ENCODE data around the gene KIF18B.
"Not testable (repeated sequence)": the region's sequence is repeated elsewhere in the genome, so short reads cannot be mapped to it uniquely, and the experiment has no call there.

KIF18B gene

DNA sequence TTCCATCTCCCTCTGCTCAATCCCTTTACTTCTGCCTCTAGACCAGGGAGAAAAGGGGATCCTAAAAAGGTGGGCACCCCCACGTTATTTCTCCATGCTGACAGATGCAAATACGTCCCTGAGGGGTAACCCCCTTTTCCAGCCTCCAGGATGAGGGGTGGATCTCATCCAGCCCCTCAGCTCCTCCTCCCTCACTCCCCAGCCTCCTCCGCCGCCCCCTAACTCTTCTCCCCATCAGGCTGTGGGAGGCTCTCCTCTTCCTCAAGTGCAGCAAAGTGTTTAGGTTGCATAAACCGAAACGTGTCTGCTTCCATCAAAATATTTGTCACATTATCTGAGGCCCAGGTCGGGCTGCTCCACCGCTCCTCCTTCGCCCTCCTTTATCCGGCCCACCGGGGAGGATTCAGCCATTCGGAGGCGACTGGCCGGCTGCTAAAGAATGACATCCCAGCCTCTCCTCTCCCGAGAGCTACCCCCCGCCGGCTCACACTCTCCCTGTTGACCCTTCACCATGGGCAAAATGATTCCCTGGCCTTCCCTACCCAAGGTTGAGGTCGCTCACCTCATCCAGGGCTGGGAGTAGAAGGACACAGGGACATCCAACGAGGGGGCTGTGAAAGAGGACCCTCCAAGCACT lies 21.7 kb upstream of the KIF18B start:
- no peak for DNase-seq (ENCODE audit: low read depth in 2 of 2)

DNA sequence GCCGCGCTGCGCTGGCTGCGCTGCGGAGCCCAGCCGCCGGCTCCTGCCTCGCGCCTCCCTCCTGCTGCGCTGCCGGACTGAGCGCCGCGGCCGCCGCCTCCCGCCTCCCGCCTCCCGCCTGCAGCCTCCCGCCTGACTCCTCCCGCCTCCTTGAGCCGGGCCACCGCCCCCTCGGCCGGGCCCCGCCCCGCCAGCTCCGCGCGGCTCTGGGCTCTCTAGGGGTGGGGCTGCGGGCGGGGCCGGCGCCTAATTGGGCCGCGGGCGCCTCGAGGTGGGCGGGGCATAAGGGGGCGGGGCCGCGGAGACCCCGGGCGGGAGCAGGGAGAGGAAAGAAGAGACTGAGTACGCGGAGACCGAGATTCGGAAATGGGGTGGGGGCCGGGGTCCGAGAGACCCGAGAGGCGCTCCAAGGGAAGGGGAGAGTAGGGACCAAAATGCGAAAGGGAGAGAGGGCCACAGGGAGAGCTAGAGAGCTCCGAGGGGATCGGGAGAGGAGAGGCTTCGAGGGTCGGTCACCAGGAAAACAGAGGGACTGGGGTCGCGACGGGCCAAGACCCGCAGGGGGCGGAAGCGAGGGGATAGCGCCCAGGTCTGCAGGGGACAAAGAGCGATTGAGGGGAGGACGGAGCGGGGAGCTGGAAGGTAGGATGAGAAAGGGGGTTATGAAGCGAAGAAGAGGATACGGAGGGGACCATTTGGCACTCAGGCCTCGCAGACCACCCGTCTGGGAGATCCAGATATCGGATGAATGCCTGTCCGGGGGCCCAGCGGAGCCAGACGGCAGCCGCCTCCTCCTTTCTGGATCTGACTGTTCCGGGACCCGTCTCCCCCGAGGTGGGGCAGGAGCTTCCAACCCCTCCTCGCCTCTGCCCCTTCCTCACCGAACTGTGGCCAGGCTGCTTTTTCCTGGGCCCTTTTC lies 20.9 kb upstream of the KIF18B start, which contains the start of gene C1QL1:
C1QL1 (minus strand) TSS at position 79 of the 919 bp plus-strand sequence. CDS start 255 bp downstream, outside the sequence.
- peak; percentile 70 to 72 for DNase-seq (ENCODE audit: low read depth in 2 of 2)

DNA sequence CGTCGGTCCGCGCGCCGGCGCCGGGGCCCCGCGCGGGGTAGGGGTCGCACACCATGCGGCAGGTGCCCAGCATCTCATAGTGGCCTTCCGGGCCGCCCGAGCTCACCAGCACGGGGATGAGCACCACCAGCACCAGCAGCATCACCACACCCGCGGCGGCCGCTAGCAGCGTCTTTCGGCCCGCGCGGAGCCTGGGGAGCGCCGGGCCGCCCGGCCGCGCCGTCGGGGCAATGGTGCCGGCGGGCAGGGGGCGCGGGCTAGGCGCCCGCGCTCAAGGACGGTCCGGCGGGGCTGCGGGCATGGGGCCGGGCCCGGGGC lies 20.3 kb upstream of the KIF18B start:
- no peak for DNase-seq (ENCODE audit: low read depth in 2 of 2)

DNA sequence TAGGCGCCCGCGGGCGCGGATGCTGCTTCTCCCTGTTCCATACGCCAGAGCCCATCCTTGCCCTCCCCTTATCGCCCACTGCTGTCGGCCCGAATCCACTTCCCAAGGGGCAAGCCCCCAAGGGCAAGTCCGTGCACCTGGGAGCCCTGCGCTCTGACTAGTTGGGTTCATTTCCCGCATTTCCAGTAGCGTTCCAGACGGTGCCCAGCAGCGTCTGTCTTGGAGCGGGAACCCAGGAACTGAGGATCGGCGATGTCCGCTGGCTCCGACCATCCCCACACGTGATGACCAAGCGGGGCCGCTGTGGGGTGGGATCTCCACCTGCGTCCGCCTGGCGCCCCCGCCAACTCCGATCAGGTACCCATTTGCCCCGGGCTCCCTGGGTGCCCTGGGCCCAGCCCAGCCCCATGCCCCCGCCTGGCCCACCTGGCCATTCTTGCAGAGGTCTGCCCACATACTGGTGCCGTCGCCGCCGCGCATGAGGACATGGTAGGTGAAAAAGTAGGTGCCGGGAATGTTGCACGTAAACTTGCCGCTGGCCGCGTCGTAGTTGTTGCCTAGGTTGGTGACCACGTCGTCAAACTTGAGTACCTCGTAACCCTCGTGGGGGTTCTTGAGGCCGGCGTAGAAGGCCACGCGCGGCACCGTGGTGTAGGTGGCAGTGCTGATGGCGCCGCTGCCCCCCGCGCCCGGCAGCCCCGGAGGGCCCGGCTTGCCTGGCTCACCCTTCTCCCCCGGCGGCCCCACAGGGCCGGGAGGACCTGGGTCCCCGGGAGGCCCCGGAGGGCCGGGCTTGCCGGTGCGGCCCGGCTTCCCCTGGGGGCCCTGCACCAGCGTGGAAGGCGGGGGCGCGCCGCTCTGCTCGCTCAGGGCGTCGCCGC lies 19.7 kb upstream of the KIF18B start:
- DNase-seq (ENCODE audit: low read depth in 2 of 2), result no peak

DNA sequence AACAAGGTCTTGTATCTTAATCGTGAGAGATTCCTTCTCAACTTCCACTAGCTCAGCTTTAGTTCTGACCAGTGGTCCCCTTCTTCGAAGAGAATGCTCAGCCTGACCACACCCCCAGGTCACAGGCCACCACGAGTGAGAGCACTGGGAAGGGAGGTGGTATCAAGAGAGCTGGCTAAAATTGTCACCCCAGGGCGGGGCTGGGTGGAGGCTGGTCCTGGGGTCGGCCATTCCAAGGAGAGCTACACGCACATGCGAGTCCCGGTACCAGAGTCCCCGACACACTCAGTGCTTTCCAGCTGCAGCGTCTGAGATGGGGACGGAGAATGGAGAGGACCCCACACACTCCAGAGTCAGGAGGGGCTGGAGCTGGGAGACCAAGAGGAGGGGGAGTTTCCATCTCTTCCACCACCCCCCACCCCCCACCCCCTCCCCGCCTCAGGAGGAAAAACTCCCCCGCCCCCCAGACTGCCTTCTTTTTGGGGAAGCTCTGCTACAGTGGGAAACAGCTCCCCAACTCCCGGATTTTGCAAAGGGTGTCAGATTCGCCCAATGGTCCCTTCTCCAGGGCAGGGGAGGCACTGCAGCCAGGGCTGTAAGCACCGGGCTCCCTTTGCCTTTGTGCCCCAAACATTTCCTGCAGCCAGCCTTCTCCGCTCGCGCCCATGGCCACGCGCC lies 18.9 kb upstream of the KIF18B start:
- no peak for DNase-seq (ENCODE audit: low read depth in 2 of 2)

DNA sequence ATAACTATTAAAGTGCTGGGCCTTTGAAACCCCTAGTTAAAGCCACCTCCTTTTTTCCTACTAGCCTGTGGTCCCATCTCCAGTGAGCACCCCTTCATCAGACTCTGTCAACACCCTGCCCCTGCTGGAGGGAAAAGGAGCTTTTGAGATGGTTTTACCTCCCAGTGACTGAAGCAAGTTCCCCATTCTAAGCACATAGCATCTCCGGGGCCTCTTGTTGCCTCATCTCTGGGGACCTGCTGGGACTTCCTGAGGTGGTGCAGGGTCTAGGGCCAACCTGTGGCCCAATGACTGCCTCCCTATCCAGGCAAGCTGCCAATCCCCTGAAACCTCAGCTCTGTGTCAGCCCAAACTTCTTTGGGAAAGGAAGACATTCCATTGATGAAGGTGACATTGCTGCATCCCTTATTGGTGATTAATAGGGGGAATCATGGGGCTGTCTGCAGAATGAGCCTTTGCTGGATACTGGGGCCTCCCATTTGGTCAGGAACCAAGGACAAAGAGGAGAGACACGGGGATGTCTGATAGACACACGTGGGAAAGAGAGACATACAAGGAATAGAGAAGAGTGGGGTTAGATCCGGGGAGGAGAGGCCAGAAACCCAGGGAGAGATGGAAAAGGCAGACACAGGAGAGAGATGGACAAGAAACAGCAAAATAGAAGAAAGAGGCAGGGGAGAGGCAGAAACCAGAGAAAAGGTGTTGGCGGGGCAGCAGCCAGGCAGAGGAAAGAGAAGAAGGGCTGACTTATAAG lies 18.1 kb upstream of the KIF18B start:
- no peak for DNase-seq (ENCODE audit: low read depth in 2 of 2)

DNA sequence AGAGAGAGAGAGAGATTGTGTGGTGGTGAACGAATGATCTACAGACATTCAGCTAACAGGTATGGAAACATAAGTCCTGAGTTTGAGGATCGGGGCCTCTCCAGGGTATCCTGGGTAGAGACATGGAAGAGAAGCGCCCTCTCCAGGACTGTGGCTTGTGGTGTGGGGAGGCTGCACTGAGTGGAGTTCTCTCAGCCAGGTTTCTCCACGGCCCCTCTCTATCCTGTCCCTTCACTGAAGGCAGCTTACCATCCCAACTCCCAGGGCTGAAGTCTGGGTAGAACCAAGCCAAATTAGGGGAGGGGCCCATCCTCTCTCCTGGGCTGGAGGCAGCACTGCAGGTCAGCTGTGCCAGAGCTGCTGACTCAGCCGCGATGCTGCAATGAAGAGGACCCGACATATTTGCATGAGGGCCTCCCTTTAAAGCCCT lies 14.4 kb upstream of the KIF18B start:
- no peak for DNase-seq (ENCODE audit: low read depth in 2 of 2)

DNA sequence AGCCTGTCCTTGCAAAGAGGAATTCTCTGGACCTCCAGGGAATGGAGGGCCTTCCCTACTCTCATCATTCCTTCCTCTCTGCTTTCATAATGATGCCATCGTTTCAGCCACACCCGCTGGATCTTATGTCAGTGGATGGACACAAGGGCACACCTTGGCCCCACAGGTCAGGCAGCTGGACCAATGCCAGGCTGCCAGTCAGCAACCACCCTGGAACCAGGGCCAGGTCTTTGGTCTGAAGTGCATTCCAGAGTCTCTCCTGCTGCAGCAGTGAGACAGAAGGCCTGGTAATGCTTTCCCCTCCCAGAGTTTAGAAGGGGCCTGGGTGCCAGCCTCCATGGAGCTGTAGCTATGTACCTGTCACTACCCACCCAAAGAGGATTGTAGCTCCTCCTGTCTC lies 13.1 kb upstream of the KIF18B start:
- DNase-seq (ENCODE audit: low read depth in 2 of 2), result no peak

DNA sequence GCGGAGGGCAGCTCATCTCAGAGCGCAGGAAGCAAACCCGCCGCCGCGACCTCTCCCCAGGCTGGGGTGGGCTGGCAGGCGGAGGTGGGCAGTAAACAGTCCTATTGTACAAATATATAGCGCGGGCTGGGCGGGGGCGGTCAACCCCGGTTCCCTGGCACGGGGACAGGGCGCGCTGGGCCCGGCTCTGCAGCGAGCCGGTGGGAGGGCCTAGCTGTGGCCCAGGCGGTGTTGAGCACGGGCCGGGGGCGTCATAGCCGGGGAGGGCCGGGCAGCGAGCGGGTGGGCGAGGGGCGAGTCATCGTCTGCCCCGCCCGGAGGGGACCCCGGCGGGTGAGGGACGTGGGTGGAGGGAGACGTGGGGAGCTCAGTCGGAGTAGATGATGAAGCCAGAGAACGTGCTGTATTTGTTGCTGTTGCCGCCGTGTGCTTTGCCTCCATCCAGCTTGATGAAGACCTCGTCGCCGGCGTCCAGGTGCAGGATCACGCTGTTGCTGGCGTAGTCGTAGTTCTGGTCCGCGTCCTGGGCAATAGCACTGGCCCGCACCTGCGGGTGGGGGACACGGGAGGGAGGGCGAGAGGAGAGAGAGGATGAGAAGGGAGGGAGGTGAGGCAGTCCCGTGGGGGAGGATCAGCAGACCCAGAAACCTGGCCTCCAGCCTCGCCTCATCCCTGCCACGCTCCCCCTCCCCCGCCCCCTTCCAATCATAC lies 12.4 kb upstream of the KIF18B start:
- DNase-seq (ENCODE audit: low read depth in 2 of 2), result peak in 1 of 2 donors; percentile 24

DNA sequence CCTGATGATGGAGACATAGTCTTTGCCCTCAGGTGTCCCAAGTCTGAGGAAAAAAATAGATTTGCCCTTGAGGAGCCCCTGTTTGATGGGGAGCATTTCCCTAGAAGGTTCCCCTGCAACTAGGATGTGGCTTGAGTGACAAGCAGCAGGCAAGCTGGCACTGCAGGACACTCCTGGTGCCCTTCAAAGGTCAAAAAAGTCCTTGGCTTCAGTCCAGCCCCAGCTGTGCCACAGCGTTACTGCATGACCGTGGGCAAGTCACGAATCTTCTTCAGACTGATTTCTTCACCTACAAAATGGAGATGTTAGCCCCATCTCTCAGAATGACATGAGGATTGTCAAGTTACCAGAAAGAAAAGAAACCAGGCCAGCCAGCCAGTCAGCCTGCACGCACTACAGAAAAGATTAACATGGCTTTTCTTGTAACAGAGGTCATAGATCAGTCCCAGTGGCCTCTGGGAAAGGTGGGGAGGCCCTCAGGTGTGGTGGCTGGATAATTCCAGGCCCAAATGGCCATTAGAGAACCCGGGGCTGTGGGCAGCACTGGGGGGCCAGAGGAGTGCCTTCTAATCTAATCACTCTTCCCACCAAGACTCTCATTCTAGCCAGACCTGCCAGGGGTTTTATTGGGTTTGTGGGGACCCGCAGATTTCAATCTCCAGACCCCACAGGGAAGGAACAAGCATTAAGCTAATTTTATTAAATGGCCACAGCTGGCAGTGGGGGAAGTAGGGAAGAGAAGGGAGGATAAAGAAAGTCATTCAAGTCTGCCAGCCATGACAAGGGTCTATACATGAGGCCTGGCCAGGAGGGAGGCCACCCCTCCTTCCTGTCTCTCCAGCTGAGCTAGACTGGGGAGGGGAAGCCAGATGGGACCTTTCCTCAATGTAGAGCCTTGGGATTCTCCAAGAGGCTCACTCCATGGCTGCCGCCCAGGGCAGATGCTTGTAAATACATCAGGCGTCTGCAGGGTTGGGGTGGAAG lies 9.7 kb upstream of the KIF18B start:
- no peak for DNase-seq (ENCODE audit: low read depth in 2 of 2)

DNA sequence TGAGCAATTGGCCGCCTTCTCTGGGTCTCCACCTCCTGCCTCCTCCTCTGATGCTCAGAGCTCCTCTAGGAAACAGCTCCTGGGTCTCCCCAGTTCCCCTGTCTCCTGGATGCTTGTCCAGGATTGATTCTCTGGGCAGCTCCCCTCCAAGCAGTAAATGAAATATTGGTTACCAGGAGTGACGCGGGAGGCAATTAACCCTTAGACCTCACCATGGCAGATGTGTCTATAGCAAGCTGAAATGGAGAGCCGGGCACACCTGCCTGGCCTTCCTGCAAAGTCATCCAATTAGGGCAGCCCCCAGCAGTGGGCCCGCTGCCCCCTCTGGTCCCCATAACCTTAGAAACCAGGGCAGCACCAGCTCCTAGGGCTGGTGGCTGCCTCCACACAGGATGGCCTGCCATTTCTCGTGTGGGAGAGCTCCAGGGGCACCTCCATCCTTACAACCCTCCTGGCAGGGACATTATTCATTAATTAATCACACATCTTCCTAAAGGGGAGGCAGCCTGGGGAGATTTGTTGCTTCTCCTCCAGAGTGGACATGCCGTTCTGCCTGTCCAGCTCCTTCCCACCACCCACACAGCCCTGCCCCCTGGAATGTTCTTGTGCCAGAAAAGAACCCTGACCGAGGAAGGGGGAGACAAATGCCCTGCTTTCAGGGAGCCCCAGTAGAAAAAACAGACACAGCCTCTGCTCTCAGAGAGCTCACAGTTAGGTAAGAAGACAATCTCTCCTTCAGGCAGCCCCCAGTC lies 8.3 kb upstream of the KIF18B start:
- no peak for DNase-seq (ENCODE audit: low read depth in 2 of 2)

DNA sequence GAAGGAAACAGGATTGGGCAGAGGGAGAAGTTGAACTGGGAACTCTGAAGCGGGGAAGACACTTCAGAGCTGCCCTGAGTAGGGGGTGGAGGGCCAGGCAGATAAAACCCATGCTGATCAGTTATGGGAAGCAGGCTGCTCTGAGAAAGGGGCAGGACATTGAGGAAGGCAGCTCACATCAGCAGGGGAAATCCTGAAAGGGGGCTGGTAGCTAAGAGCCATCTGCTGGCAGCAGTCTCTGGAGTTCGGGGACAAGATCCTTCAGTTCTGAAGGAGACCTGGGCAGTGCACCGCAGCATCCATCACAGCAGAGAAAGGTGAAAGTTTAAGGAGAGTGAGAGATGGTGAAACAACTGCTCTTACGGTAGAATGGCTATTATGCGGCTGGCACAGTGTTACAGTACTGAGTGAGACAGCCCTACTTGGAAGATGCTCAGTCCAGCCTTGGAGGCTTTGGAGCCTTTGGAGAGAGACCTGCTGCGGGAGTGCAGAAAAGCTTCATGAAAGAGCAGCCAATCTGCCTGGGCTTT lies 5.4 kb upstream of the KIF18B start:
- no peak for DNase-seq (ENCODE audit: low read depth in 2 of 2)

DNA sequence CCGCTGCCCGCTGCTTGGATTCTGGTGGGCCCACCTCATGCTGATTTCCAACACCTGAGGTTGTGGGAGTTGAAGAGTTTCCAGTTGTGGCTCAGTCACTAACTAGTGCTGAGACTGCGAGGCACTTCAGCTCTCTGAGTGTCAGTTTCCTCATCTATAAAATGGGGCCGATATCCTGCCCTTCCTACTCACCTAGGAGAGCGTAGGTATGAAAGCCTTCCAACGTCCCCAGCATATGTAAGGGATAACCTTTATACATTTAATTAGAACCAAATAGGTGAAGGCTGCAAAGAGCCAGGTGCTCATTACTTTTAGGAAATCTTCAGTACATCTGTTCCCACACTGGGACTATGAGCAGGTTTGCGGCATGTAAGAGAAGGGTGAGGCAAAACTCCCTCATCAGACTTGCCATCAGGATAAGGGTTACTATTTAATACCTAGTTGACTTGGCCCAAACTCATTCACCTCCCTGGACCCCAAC lies 782 bp upstream of the KIF18B start:
- DNase-seq (ENCODE audit: low read depth in 2 of 2), result no peak

DNA sequence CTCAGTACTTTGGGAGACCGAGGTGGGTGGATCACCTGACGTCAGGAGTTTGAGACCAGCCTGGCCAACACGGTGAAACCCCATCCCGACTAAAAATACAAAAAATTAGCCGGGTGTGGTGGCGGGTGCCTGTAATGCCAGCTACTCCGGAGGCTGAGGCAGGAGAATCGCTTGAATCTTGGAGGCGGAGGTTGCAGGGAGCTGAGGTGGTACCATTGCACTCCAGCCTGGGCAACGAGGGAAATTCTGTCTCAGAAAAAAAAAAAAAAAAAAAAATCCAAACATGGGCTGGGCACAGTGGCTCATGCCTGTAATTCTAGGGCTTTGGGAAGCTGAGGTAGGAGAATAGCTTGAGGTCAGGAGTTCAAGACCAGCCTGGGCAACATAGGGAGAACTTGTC lies 1.9 kb downstream of the KIF18B start:
- not testable (repeated sequence) for DNase-seq (ENCODE audit: low read depth in 2 of 2)

DNA sequence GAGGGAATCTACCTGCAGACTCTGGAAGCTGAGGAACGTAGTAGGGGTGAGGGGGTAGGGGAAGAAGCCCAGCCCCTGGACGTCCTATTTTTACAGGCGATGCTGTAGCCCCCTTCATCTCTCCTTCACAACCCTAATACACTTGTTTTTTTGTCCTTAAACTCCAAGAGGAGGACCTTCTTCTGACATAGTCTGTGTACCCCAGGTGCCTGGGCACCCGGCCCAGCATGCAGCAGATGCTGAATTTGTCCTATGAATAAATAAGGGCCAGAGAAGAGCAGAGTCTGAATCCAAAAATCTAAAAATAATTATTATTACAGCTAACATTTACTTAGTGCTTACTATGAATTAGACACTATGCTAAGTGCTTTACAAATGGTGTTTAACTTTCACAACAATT lies 5.1 kb downstream of the KIF18B start:
- no peak for DNase-seq (ENCODE audit: low read depth in 2 of 2)

DNA sequence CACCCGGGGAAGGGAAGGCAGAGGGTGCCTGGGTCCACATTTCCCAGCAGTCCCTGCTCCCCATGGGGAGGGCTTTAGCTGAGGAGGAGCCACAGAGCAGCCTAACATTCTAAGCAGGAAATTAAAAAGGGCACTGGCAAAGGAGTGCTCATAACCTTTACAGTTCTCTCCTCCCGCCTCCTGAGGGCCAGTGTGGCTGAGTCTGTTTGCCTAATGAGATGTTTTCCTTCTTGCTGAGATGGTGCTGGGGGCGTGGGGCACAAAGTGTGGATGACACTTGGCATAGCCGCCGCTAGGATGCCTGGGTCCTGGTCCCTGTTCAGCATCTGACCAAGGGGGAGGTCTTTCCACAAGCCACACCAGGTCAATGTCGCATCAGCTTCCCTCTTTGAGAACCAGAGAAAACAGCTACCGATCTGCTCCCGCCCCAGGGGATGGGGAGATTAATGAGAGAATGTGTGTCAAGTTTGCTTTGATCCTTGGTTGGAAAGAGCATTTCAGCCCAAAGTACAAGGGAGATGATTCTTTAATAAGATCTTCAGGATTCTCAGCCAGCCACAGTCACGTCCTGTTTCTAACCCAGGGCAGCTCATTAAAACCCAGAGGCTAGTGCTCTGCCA lies 5.8 kb downstream of the KIF18B start:
- DNase-seq (ENCODE audit: low read depth in 2 of 2), result no peak

DNA sequence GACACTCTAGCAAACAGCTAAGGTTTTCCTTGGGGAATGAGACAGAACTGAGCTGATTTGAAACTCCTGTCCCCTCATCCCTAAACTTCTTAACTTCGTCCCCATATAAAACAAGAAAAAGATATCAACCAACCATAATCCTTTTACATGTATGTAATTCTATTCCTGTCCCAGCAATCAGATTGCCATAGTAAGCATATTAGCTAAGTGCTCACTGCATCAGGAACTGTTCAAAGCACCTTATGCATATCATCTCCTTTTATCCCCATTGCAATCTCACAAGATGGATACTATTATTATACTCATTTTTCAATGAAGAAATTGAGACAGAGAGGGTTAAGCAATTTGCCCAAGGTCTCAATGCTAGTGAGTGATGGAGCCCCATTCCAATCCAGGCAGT lies 6.8 kb downstream of the KIF18B start:
- DNase-seq (ENCODE audit: low read depth in 2 of 2), result no peak

Data from stimulated activated CD8-positive, alpha-beta memory T cell treated with anti-CD3 and anti-CD28 coated beads, Interleukin-15, amount 100 ng/mL, for 4 hours (primary cell).